OCI-LY7 (cell line): ENCODE results near the gene BCKDHB. TPM values are rescaled to one million over a fixed set of nuclear protein-coding genes. Genes with fewer than 3 reads are reported as not detected.

Experiments
- BruUV-seq: library from RNA; stranded (reverse); fragments of 400-500 nt; replicated peaks from 2 replicates; lab custom pipeline; 2021; lab: Mats Ljungman, UMichigan
- CTCF ChIA-PET: fragments of 300-600 bp; sonication (Branson Sonifier 250); formaldehyde crosslinking; loops from one replicate; lab custom pipeline; 2022; ENCODE audit warnings: antibody characterized with exemption; ENCODE audit not compliant: unreplicated experiment; lab: Charles Lee
- POLR2A ChIA-PET: fragments of 300-600 bp; sonication (Branson Sonifier 250); formaldehyde crosslinking; loops from one replicate; lab custom pipeline; 2022; ENCODE audit warnings: antibody characterized with exemption; lab: Charles Lee
- DNase-seq: peaks from one replicate; pipeline ENCODE4 v3.0.0-alpha.2; 2015; ENCODE audit warnings: low spot score
- H2AFZ ChIP-seq: fragments of 200-600 bp; sonication (generic), shearing (Covaris generic); 2 replicates; pipeline ENCODE4 v1.6.1; 2014; ENCODE audit warnings: mild to moderate bottlenecking, antibody characterized with exemption, low read length, moderate library complexity
- H3K27ac ChIP-seq: fragments of 200-600 bp; sonication (generic); 2 replicates; pipeline ENCODE4 v1.5.1; 2014; ENCODE audit warnings: mixed run types, low read depth, mild to moderate bottlenecking, moderate library complexity, low read length, inconsistent platforms; ENCODE audit not compliant: poor library complexity, severe bottlenecking
- H3K36me3 ChIP-seq: fragments of 200-600 bp; sonication (generic); 2 replicates; pipeline ENCODE4 v1.6.1; 2014; ENCODE audit warnings: mild to moderate bottlenecking, antibody characterized with exemption, low read length, moderate library complexity, mixed read lengths; ENCODE audit not compliant: insufficient read depth
- H3K4me1 ChIP-seq: fragments of 200-600 bp; sonication (generic); 2 replicates; pipeline ENCODE4 v1.5.1; 2014; ENCODE audit warnings: mild to moderate bottlenecking, low read length; ENCODE audit not compliant: insufficient read depth, poor library complexity, severe bottlenecking
- H3K4me2 ChIP-seq: fragments of 200-600 bp; sonication (generic); 2 replicates; pipeline ENCODE4 v1.6.1; 2014; ENCODE audit warnings: mild to moderate bottlenecking, low read length
- H3K4me3 ChIP-seq: fragments of 200-600 bp; sonication (generic); 2 replicates; pipeline ENCODE4 v1.5.1; 2014; ENCODE audit warnings: mild to moderate bottlenecking, low read depth, low read length; ENCODE audit not compliant: poor library complexity, severe bottlenecking
- H3K79me2 ChIP-seq: fragments of 200-600 bp; sonication (generic); 2 replicates; pipeline ENCODE4 v1.6.1; 2016; ENCODE audit warnings: low read depth, mild to moderate bottlenecking, low read length, moderate library complexity, mixed read lengths; ENCODE audit not compliant: insufficient read depth
- H3K9me2 ChIP-seq: fragments of 200-600 bp; sonication (generic); 2 replicates; pipeline ENCODE4 v1.6.1; 2016; ENCODE audit warnings: mild to moderate bottlenecking, low read length, mixed read lengths; ENCODE audit not compliant: insufficient read depth
- H3K9me3 ChIP-seq: fragments of 200-600 bp; sonication (generic); 2 replicates; pipeline ENCODE4 v1.6.1; 2014; ENCODE audit warnings: mild to moderate bottlenecking, mixed run types, low read length, mixed read lengths
- H4K20me1 ChIP-seq: fragments of 200-600 bp; sonication (generic); 2 replicates; pipeline ENCODE4 v1.6.1; 2014; ENCODE audit warnings: mild to moderate bottlenecking, antibody characterized with exemption, low read length, moderate library complexity, mixed read lengths; ENCODE audit not compliant: insufficient read depth
- EZH2phosphoT487 ChIP-seq: fragments of 200-600 bp; sonication (generic); IDR thresholded peaks from 2 replicates; pipeline ENCODE4 v1.6.1; 2018; ENCODE audit warnings: low read depth, borderline replicate concordance, mild to moderate bottlenecking, mixed run types, antibody characterized with exemption, low read length, moderate library complexity, mixed read lengths
- intact Hi-C: fragments of 100-400 bp; cut with micrococcal nuclease; formaldehyde crosslinking; loops from one replicate; pipeline ENCODE4 v1.10.0; 2022; ENCODE audit not compliant: unreplicated experiment
- total RNA-seq, 2 experiments: library from RNA; depleted of rRNA in 1 of 2; stranded (reverse); fragments of >200 nt in 1 of 2; shearing (Covaris generic) in 1 of 2; gene quantifications; 2 replicates each; pipeline ENCODE4 v1.2.3, GENCODE V29; 2014 to 2022
- TF ChIP-seq, protein P1 (sequence below): fragments of 200-600 bp; sonication (generic); conservative IDR thresholded peaks from 2 replicates; pipeline ENCODE4 v1.5.1; 2014; ENCODE audit warnings: mild to moderate bottlenecking, antibody characterized with exemption, low read length, moderate library complexity, mixed read lengths

Gene BCKDHB
- total RNA-seq, 2 experiments from 2014 or later, result 25.7 to 30.3 TPM

DNA sequence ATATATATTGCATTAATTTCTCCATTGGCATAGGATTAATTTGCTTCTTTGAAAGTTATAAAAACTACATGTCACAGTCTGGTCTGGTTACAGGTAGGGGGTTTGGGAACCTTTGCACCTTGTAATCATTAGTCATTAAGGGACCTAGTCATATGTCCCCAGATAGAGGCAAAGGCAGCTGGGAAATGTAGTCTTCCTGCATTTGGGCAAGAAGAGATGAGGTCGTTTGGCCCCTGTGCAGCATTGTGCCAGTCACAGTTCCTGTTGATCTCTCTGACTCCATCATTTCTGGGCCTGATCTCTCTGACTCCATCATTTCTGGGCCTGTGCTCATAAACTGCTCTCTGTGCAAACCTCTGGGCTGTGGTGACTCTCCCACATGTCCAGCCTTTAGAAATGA lies 73.2 kb downstream of the BCKDHB start:
- no peaks in the 10 kb centered on the region for H3K9me3 ChIP-seq
- ChIA-PET CTCF (no interaction called here), POLR2A (no interaction called here)
- H2AFZ ChIP-seq, result no peak overlapping the region
- H3K27ac ChIP-seq, result no peak overlapping the region
- no peak overlapping the region for H3K4me3 ChIP-seq
- H3K79me2 ChIP-seq, result no peaks in the 10 kb centered on the region
- intact Hi-C loops, result no loop called here
- no peak overlapping the region for H3K4me2 ChIP-seq
- DNase-seq, result no peak
- TF ChIP-seq EZH2phosphoT487, result no peak
- TF ChIP-seq, protein P1, sequence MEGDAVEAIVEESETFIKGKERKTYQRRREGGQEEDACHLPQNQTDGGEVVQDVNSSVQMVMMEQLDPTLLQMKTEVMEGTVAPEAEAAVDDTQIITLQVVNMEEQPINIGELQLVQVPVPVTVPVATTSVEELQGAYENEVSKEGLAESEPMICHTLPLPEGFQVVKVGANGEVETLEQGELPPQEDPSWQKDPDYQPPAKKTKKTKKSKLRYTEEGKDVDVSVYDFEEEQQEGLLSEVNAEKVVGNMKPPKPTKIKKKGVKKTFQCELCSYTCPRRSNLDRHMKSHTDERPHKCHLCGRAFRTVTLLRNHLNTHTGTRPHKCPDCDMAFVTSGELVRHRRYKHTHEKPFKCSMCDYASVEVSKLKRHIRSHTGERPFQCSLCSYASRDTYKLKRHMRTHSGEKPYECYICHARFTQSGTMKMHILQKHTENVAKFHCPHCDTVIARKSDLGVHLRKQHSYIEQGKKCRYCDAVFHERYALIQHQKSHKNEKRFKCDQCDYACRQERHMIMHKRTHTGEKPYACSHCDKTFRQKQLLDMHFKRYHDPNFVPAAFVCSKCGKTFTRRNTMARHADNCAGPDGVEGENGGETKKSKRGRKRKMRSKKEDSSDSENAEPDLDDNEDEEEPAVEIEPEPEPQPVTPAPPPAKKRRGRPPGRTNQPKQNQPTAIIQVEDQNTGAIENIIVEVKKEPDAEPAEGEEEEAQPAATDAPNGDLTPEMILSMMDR, result no peak
- H3K36me3 ChIP-seq, result no peaks in the 10 kb centered on the region
- no peaks in the 10 kb centered on the region for H4K20me1 ChIP-seq
- H3K4me1 ChIP-seq, result no peaks in the 10 kb centered on the region
- H3K9me2 ChIP-seq, result no peaks in the 10 kb centered on the region
- no TSS peak for BruUV-seq

DNA sequence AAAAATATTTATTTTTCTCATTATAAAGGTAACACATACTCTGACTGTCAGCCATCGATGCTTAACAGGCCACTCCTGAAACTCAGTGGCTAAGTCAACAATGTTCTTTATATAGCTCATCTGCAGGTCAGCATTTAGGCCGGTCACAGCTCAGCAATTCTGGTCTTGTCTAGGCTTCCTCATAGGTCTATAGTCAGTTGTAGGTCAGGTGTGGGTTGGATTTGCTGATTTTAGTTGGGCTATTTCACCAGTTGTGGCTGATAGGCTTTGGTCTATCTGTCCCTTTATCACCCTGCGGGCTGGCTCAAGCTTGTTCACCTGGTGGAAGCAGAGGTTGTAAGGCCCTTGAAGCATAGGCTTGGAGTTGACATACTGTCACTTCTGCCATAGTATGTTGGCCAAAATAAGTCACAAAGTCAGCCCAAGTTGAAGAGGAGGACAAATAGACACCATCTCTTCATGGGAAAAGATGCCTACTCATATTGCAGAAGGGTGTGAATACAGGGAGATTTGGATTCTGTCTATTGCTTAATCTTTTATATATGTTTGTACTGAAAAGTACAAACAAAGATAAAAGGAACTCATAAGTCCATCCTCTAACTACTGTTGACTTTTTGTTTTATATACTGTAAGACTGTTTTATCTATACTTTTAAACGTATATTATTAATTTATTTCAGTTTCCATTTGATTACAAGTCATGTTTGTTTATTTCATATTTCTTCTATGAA lies 75.0 kb downstream of the BCKDHB start:
- ChIA-PET POLR2A (interaction anchor here (0.6 to 0.7 kb wide), 3 partner anchors 97 to 1894 kb away, joined by 3 to 5 read pairs (median 3); no protein-coding TSS in a partner anchor), CTCF (no interaction called here)
- H3K4me2 ChIP-seq, result no peak overlapping the region
- H3K36me3 ChIP-seq, result no peaks in the 10 kb centered on the region
- H3K9me2 ChIP-seq, result no peaks in the 10 kb centered on the region
- H3K9me3 ChIP-seq, result no peaks in the 10 kb centered on the region
- no peaks in the 10 kb centered on the region for H4K20me1 ChIP-seq
- intact Hi-C loops, result no loop called here
- H3K79me2 ChIP-seq, result no peaks in the 10 kb centered on the region
- H2AFZ ChIP-seq, result no peak overlapping the region
- no TSS peak for BruUV-seq
- no peaks in the 10 kb centered on the region for H3K4me1 ChIP-seq
- no peak overlapping the region for H3K4me3 ChIP-seq
- TF ChIP-seq EZH2phosphoT487, result no peak
- TF ChIP-seq, protein P1, result no peak
- DNase-seq, result no peak
- no peak overlapping the region for H3K27ac ChIP-seq

DNA sequence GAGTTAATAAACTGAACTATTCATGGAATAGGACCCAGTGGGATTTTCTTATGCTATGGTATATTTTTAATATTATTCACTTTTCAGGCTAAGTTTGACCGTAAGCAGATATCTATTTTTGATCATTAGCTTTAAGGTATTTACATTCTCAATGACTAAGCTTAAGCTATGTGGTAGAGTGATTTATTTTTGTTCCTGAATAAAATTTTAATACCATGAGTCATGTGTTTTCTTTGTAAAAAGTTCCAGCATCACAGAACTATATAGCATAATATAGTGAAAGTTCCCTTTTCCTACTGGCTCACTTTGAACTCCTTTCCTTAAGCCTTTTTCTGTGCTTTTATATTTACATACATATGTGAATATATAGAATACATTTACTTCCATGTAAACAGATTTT lies 75.8 kb downstream of the BCKDHB start:
- Histone ChIP-seq H3K79me2 (no peaks in the 10 kb centered on the region), H3K36me3 (no peaks in the 10 kb centered on the region), H3K9me3 (no peaks in the 10 kb centered on the region), H3K9me2 (no peaks in the 10 kb centered on the region), H3K4me3 (no peak overlapping the region), H2AFZ (no peak overlapping the region), H3K27ac (no peak overlapping the region), H3K4me2 (no peak overlapping the region), H3K4me1 (no peaks in the 10 kb centered on the region), H4K20me1 (no peaks in the 10 kb centered on the region)
- ChIA-PET POLR2A (no interaction called here), CTCF (no interaction called here)
- no peak for DNase-seq
- no TSS peak for BruUV-seq
- TF ChIP-seq EZH2phosphoT487, result no peak
- TF ChIP-seq, protein P1, result no peak
- intact Hi-C loops, result no loop called here
